ENCODE data around the gene ZNRF1. TPM values are rescaled to one million over a fixed set of nuclear protein-coding genes. Genes with fewer than 3 reads are reported as not detected.
A peak's percentile ranks its signal among the peaks of the same experiment; 100 is the strongest.

The ZNRF1 gene
- total RNA-seq, 4 donors from 2014 or later: 19.3 to 46.7 (median 32.9) TPM

GRCh38 chr16:74991593-74992403 is 7.0 kb upstream of the ZNRF1 start:
- 74 to 78% methylated on average over 13 of the region's 13 CpGs for WGBS, 2 donors
- no peak overlapping the region for H3K4me3 ChIP-seq (ENCODE audit: low read depth, poor library complexity, severe bottlenecking)
- DNase-seq (ENCODE audit: low spot score in 2 of 2): peak in 1 of 2 donors; percentile 78
- TF ChIP-seq POLR2A (IDR thresholded peaks at IDR 0.05) (no peak), CTCF (IDR thresholded peaks at IDR 0.05) (no peak)
- intact Hi-C loops (cut with DNase I; ENCODE audit: low total_unique reads): no loop called here

GRCh38 chr16:74995986-74996385 is 2.8 kb upstream of the ZNRF1 start:
- TF ChIP-seq POLR2A (IDR thresholded peaks at IDR 0.05) (no peak), CTCF (IDR thresholded peaks at IDR 0.05) (no peak)
- WGBS, 2 donors: 88 to 97% methylated on average over 1 of the region's 1 CpG
- no peak overlapping the region for H3K4me3 ChIP-seq (ENCODE audit: low read depth, poor library complexity, severe bottlenecking)
- no peak for DNase-seq (ENCODE audit: low spot score in 2 of 2)
- intact Hi-C loops (cut with DNase I; ENCODE audit: low total_unique reads): no loop called here

GRCh38 chr16:74997042-74997491 is 1.8 kb upstream of the ZNRF1 start:
- no peak overlapping the region for H3K4me3 ChIP-seq (ENCODE audit: low read depth, poor library complexity, severe bottlenecking)
- intact Hi-C loops (cut with DNase I; ENCODE audit: low total_unique reads): no loop called here
- peak in 1 of 2 donors; percentile 60 for DNase-seq (ENCODE audit: low spot score in 2 of 2)
- no peak for TF ChIP-seq POLR2A (IDR thresholded peaks at IDR 0.05)
- no peak for TF ChIP-seq CTCF (IDR thresholded peaks at IDR 0.05)
- 79 to 82% methylated on average over 8 of the region's 8 CpGs for WGBS, 2 donors

- intact Hi-C loops (cut with DNase I; ENCODE audit: low total_unique reads): loop anchor here (2.0 kb wide), 1 partner anchor 112 kb away; no protein-coding TSS in a partner anchor
- peak in 1 of 2 donors; percentile 84 for DNase-seq (ENCODE audit: low spot score in 2 of 2)
- no peak for TF ChIP-seq POLR2A (IDR thresholded peaks at IDR 0.05)
- TF ChIP-seq CTCF (IDR thresholded peaks at IDR 0.05): no peak
- 2% methylated on average over 22 to 26 of the region's 44 CpGs for WGBS, 2 donors
- peak overlapping the region; percentile 78 for H3K4me3 ChIP-seq (ENCODE audit: low read depth, poor library complexity, severe bottlenecking)
Observed at GRCh38 chr16:74999219-74999608, 390 bp downstream of the ZNRF1 start.

- TF ChIP-seq POLR2A (IDR thresholded peaks at IDR 0.05) (no peak), CTCF (IDR thresholded peaks at IDR 0.05) (no peak)
- H3K4me3 ChIP-seq (ENCODE audit: low read depth, poor library complexity, severe bottlenecking): peak overlapping the region; percentile 78
- DNase-seq (ENCODE audit: low spot score in 2 of 2): peak in 1 of 2 donors; percentile 91
- intact Hi-C loops (cut with DNase I; ENCODE audit: low total_unique reads): loop anchor here (2.0 kb wide), 1 partner anchor 111 kb away; no protein-coding TSS in a partner anchor
- WGBS, 2 donors: 2% methylated on average over 18 to 45 of the region's 71 CpGs
Observed at GRCh38 chr16:74999609-75000480, 1.0 kb downstream of the ZNRF1 start.

All from lower leg skin (tissue), 4 donors.